Nephron (organoid): Measurements from ENCODE around the gene A2M.

ENCODE experiments used
- H3K27ac Mint-ChIP-seq, 3 experiments: 2 replicates each; pipeline ENCODE4 v1.8.0; 2020; ENCODE audit warnings: mixed read lengths in 3 of 3, mild to moderate bottlenecking in 2 of 3, moderate library complexity in 1 of 3
- H3K27me3 Mint-ChIP-seq: 2 replicates; pipeline ENCODE4 v1.8.0; 2021; ENCODE audit warnings: low read depth, mild to moderate bottlenecking, moderate library complexity, mixed read lengths
- H3K36me3 Mint-ChIP-seq: 2 replicates; pipeline ENCODE4 v1.8.0; 2020; ENCODE audit warnings: low read depth, mixed read lengths
- H3K4me1 Mint-ChIP-seq: 2 replicates; pipeline ENCODE4 v1.8.0; 2020; ENCODE audit warnings: mixed read lengths
- H3K4me3 Mint-ChIP-seq, 3 experiments: 2 replicates each; pipeline ENCODE4 v1.8.0; 2020; ENCODE audit warnings: mild to moderate bottlenecking in 3 of 3, mixed read lengths in 3 of 3, moderate library complexity in 2 of 3
- H3K9me3 Mint-ChIP-seq: 2 replicates; pipeline ENCODE4 v1.8.0; 2020; ENCODE audit warnings: mixed read lengths
- CTCF ChIP-seq, 3 experiments: fragments of 200-600 bp; sonication (generic); IDR thresholded peaks; one replicate each; pipeline ENCODE4 v1.5.0; 2021; ENCODE audit warnings: antibody characterized with exemption in 3 of 3; ENCODE audit not compliant: unreplicated experiment in 3 of 3

The A2M gene

GRCh38 chr12:9115731-9116559, at the start of gene A2M:
A2M (minus strand) TSS chr12:9115919; CDS start chr12:9115849, 70 bp downstream.
- H3K4me3 Mint-ChIP-seq = peak within 1 kb of the TSS; percentile 62 to 71 (median 69)
- H3K27me3 Mint-ChIP-seq = no peaks in the 10 kb centered on the region
- H3K4me1 Mint-ChIP-seq = peaks cover 27% of the 10 kb centered on the region
- no peaks in the 10 kb centered on the region for H3K9me3 Mint-ChIP-seq
- H3K36me3 Mint-ChIP-seq = no peaks in the 10 kb centered on the region
- no peak for TF ChIP-seq CTCF (IDR thresholded peaks at IDR 0.05; ENCODE audit: unreplicated experiment in 3 of 3)
- H3K27ac Mint-ChIP-seq = peak within 1 kb of the TSS; percentile 67 to 86 (median 85)

GRCh38 chr12:9163392-9163791, 47.7 kb upstream of the A2M start:
- H3K4me1 Mint-ChIP-seq = no peaks in the 10 kb centered on the region
- H3K4me3 Mint-ChIP-seq = no peak overlapping the region
- H3K9me3 Mint-ChIP-seq = no peaks in the 10 kb centered on the region
- H3K36me3 Mint-ChIP-seq = no peaks in the 10 kb centered on the region
- no peaks in the 10 kb centered on the region for H3K27me3 Mint-ChIP-seq
- no peak for TF ChIP-seq CTCF (IDR thresholded peaks at IDR 0.05; ENCODE audit: unreplicated experiment in 3 of 3)
- no peak overlapping the region for H3K27ac Mint-ChIP-seq

GRCh38 chr12:9156119-9156518, 40.4 kb upstream of the A2M start:
- H3K36me3 Mint-ChIP-seq = no peaks in the 10 kb centered on the region

GRCh38 chr12:9149372-9149771, 33.7 kb upstream of the A2M start:
- Mint-ChIP-seq H3K36me3 (peaks cover 4% of the 10 kb centered on the region), H3K4me1 (no peaks in the 10 kb centered on the region), H3K27ac (no peak overlapping the region)

More at GRCh38 chr12:9156119-9156518, 40.4 kb upstream of the A2M start:
- H3K27ac Mint-ChIP-seq = no peak overlapping the region
- no peaks in the 10 kb centered on the region for H3K27me3 Mint-ChIP-seq
- H3K4me3 Mint-ChIP-seq = no peak overlapping the region
- no peaks in the 10 kb centered on the region for H3K9me3 Mint-ChIP-seq
- no peak for TF ChIP-seq CTCF (IDR thresholded peaks at IDR 0.05; ENCODE audit: unreplicated experiment in 3 of 3)
- no peaks in the 10 kb centered on the region for H3K4me1 Mint-ChIP-seq

GRCh38 chr12:9148926-9149325, 33.2 kb upstream of the A2M start:
- Mint-ChIP-seq H3K36me3 (peaks cover 4% of the 10 kb centered on the region), H3K4me3 (no peak overlapping the region), H3K27ac (no peak overlapping the region), H3K9me3 (peaks cover 27% of the 10 kb centered on the region), H3K27me3 (no peaks in the 10 kb centered on the region), H3K4me1 (no peaks in the 10 kb centered on the region)
- TF ChIP-seq CTCF (IDR thresholded peaks at IDR 0.05; ENCODE audit: unreplicated experiment in 3 of 3) = no peak

More at GRCh38 chr12:9149372-9149771, 33.7 kb upstream of the A2M start:
- H3K9me3 Mint-ChIP-seq = peaks cover 23% of the 10 kb centered on the region
- no peaks in the 10 kb centered on the region for H3K27me3 Mint-ChIP-seq
- TF ChIP-seq CTCF (IDR thresholded peaks at IDR 0.05; ENCODE audit: unreplicated experiment in 3 of 3) = no peak
- H3K4me3 Mint-ChIP-seq = no peak overlapping the region

- H3K4me3 Mint-ChIP-seq = no peak overlapping the region
- no peaks in the 10 kb centered on the region for H3K4me1 Mint-ChIP-seq
- peaks cover 38% of the 10 kb centered on the region for H3K9me3 Mint-ChIP-seq
- peaks cover 4% of the 10 kb centered on the region for H3K36me3 Mint-ChIP-seq
- no peak overlapping the region for H3K27ac Mint-ChIP-seq
- H3K27me3 Mint-ChIP-seq = no peaks in the 10 kb centered on the region
- TF ChIP-seq CTCF (IDR thresholded peaks at IDR 0.05; ENCODE audit: unreplicated experiment in 3 of 3) = no peak
These were observed 31.7 kb upstream of the A2M start for GRCh38 chr12:9147461-9147860.
